GM12878 (cell line): ENCODE results near the gene ADCY2. TPM values are rescaled to one million over a fixed set of nuclear protein-coding genes. Genes with fewer than 3 reads are reported as not detected.

Experiments
- ATAC-seq: fragments of 200-7000 bp; cut with Tn5 transposase; 3 replicates; pipeline ENCODE4 v1.9.1; 2020; ENCODE audit warnings: mild to moderate bottlenecking, moderate library complexity
- BruUV-seq: library from RNA; stranded (reverse); fragments of 400-500 nt; replicated peaks from 2 replicates; lab custom pipeline; 2021; lab: Mats Ljungman, UMichigan
- CTCF ChIA-PET: fragments of 300-600 bp; sonication (Branson Sonifier 250); formaldehyde crosslinking; extraction: SDS; loops from one replicate; lab custom pipeline; 2021; ENCODE audit warnings: inconsistent platforms; lab: Yijun Ruan, JAX
- POLR2A ChIA-PET: fragments of 350-600 bp; formaldehyde crosslinking; extraction: SDS; loops from one replicate; lab custom pipeline; 2021; ENCODE audit warnings: inconsistent platforms; lab: Charles Lee
- RAD21 ChIA-PET: fragments of 300-600 bp; sonication (Branson Sonifier 250); formaldehyde crosslinking; loops from one replicate; lab custom pipeline; 2023; ENCODE audit warnings: antibody characterized with exemption; ENCODE audit not compliant: unreplicated experiment; lab: Charles Lee
- SMC1A ChIA-PET: fragments of 300-600 bp; sonication (Branson Sonifier 250); formaldehyde crosslinking; loops from one replicate; lab custom pipeline; 2023; ENCODE audit not compliant: unreplicated experiment, uncharacterized antibody; lab: Charles Lee
- DNase-seq: peaks from one replicate; pipeline ENCODE4 v3.0.0-alpha.2; 2011; ENCODE audit warnings: low read depth, low spot score
- FAIRE-seq: peaks from 3 replicates; lab custom pipeline; 2011; peaks lifted over from hg19 to GRCh38; lab: Jason Lieb, UNC
- H2AFZ ChIP-seq: 2 replicates; pipeline ENCODE4 v1.6.0; 2011; ENCODE audit warnings: low read depth, low read length, control low read depth; ENCODE audit not compliant: control insufficient read depth
- H3K27ac ChIP-seq: 2 replicates; pipeline ENCODE4 v1.5.1; 2011; ENCODE audit warnings: control low read depth; ENCODE audit not compliant: control insufficient read depth, insufficient read depth
- H3K27me3 ChIP-seq, 2 experiments: replicated peaks in 1 of 2; 2 replicates each; pipeline versions ENCODE4 v1.6.0 to v1.6.1; 2011; ENCODE audit warnings: low read length in 1 of 2; ENCODE audit not compliant: control insufficient read depth in 2 of 2, insufficient read depth in 2 of 2
- H3K36me3 ChIP-seq, 2 experiments: 2 replicates each; pipeline ENCODE4 v1.5.1; 2011; ENCODE audit warnings: low read length in 1 of 2; ENCODE audit not compliant: control insufficient read depth in 2 of 2, insufficient read depth in 2 of 2
- H3K4me1 ChIP-seq: 2 replicates; pipeline ENCODE4 v1.6.1; 2011; ENCODE audit warnings: mild to moderate bottlenecking, low read length, moderate library complexity, mixed read lengths; ENCODE audit not compliant: control insufficient read depth, insufficient read depth
- H3K4me2 ChIP-seq: 2 replicates; pipeline ENCODE4 v1.6.0; 2011; ENCODE audit warnings: control low read depth; ENCODE audit not compliant: control insufficient read depth, insufficient read depth
- H3K4me3 ChIP-seq: fragments of 200-600 bp; sonication (generic); 2 replicates; pipeline ENCODE4 v1.5.1; 2016
- H3K79me2 ChIP-seq: 2 replicates; pipeline ENCODE4 v1.6.0; 2011; ENCODE audit warnings: low read length; ENCODE audit not compliant: control insufficient read depth, insufficient read depth
- H3K9ac ChIP-seq: 2 replicates; pipeline ENCODE4 v1.8.0; 2011; ENCODE audit warnings: low read length, control low read depth, mixed read lengths; ENCODE audit not compliant: control insufficient read depth, insufficient read depth
- H3K9me3 ChIP-seq: replicated peaks from 3 replicates; pipeline ENCODE4 v1.5.1; 2011; ENCODE audit warnings: mild to moderate bottlenecking, low read length; ENCODE audit not compliant: control insufficient read depth, insufficient read depth
- H4K20me1 ChIP-seq: 2 replicates; pipeline ENCODE4 v1.6.0; 2011; ENCODE audit not compliant: control insufficient read depth, insufficient read depth
- CEBPB ChIP-seq, 2 experiments: fragments of 150-350 bp in 1 of 2; IDR thresholded peaks; 2 replicates each; pipeline ENCODE4 v1.6.1; 2012 to 2014; ENCODE audit warnings: low read depth in 2 of 2, low read length in 2 of 2, borderline replicate concordance in 1 of 2, inconsistent platforms in 1 of 2
- PAX8 ChIP-seq: fragments of 450-650 bp; IDR thresholded peaks from 2 replicates; pipeline ENCODE4 v1.6.1; 2017; ENCODE audit warnings: mild to moderate bottlenecking, moderate library complexity
- PKNOX1 ChIP-seq: fragments of 450-650 bp; IDR thresholded peaks from 2 replicates; pipeline ENCODE4 v1.6.1; 2016; ENCODE audit warnings: mild to moderate bottlenecking
- RAD21 ChIP-seq: IDR thresholded peaks from 2 replicates; pipeline ENCODE4 v1.6.1; 2011; ENCODE audit warnings: mild to moderate bottlenecking, low read depth, low read length, moderate library complexity; ENCODE audit not compliant: insufficient read depth
- SMC3 ChIP-seq: IDR thresholded peaks from 2 replicates; pipeline ENCODE4 v1.6.1; 2011; ENCODE audit warnings: low read length, improper control_type of control experiment, borderline replicate concordance
- ZBED1 ChIP-seq: IDR thresholded peaks from 2 replicates; pipeline ENCODE4 v1.6.1; 2016; ENCODE audit warnings: borderline replicate concordance
- ZBTB4 ChIP-seq: fragments of 450-650 bp; formaldehyde crosslinking; IDR thresholded peaks from 2 replicates; pipeline ENCODE4 v1.4.0; 2022; ENCODE audit warnings: mild to moderate bottlenecking, moderate library complexity
- WGBS: methylation state at CpG from one replicate; pipeline ENCODE4 v1.1.6; 2016; ENCODE audit warnings: low lambda C conversion rate; ENCODE audit not compliant: insufficient replicate concordance, insufficient coverage; ENCODE audit errors: missing lambda C conversion rate; 5-methylcytosine and 5-hydroxymethylcytosine counted together
- in situ Hi-C: fragments of 300-500 bp; cut with MboI; formaldehyde crosslinking; loops from 9 replicates; pipeline ENCODE4 v1.14.3; 2018; ENCODE audit warnings: mixed read lengths
- intact Hi-C: fragments of 100-400 bp; cut with micrococcal nuclease; formaldehyde crosslinking; loops from one replicate; pipeline ENCODE4 v1.14.2; 2022; ENCODE audit not compliant: unreplicated experiment
- polyA plus RNA-seq, 11 experiments: library from polyadenylated mRNA; depleted of rRNA in 4 of 11; unstranded in 6 of 11; stranded (reverse) in 5 of 11; fragments of >200 nt; fragmentation: Nextera tagmentation in 4 of 11; fragmentation: Illumina TruSeq in 1 of 11; extraction: Ambion mirVana in 4 of 11; extraction: Trizol in 1 of 11; gene quantifications; 1 replicate in 1 of 11; 2 replicates in 10 of 11; pipeline versions ENCODE4 v1.2.1 to v1.2.3, GENCODE V29; 2011 to 2016; ENCODE audit warnings: inconsistent platforms in 2 of 11, missing spikeins in 2 of 11, low read depth in 1 of 11
- total RNA-seq, 4 experiments: library from RNA; depleted of rRNA in 3 of 4; stranded (reverse); fragments of >200 nt in 3 of 4; fragmentation: Illumina TruSeq in 1 of 4; extraction: Trizol in 1 of 4; gene quantifications; 2 replicates each; pipeline versions ENCODE4 v1.2.1 to v1.2.3, GENCODE V29; 2013 to 2021
- TF ChIP-seq, protein P1 (sequence below): fragments of 450-650 bp; IDR thresholded peaks from 2 replicates; pipeline ENCODE4 v1.6.1; 2018; ENCODE audit warnings: borderline replicate concordance, mild to moderate bottlenecking; ENCODE audit not compliant: partially characterized antibody
- TF ChIP-seq, protein P2 (sequence below): fragments of 450-650 bp; IDR thresholded peaks from 2 replicates; pipeline ENCODE4 v1.6.1; 2016; ENCODE audit warnings: mild to moderate bottlenecking

ADCY2 gene
- total and polyA plus RNA-seq, 10 of the 15 experiments (the other 5 are each of a cell fraction or from before 2014, with no cell fraction given), result 0.07 to 0.26 TPM; not detected in 8

DNA sequence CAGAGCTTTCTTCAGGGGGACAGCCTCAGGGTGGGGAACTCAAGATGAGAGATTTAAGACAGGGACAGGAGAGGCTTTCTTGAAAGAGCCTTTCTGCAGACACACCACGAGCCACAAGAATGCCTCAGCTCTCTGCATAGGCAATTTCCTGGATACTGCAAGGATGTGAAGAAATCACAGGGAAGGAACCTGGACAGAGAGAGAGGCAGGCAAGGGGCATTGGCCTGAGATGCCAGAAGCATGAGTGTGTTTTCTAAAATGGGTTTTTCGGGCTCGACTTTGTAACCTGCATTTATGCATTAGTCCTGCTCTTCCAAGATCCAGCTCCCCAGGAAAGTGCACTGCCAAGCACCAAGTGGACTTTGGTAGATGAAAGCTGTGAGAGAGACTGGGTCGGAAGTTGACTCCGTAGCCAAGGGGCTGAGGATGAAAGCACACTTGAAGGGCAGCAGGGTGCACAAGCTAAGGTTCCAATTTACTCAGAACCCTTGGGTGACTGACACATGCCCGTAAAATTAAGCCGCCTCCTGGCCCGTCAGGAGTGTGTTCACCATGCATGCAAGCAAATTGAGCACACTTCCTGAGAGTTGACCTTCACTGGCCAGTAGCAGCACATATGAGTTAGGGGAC, 364.1 kb downstream of the ADCY2 start (continued):
- TF ChIP-seq, protein P1, sequence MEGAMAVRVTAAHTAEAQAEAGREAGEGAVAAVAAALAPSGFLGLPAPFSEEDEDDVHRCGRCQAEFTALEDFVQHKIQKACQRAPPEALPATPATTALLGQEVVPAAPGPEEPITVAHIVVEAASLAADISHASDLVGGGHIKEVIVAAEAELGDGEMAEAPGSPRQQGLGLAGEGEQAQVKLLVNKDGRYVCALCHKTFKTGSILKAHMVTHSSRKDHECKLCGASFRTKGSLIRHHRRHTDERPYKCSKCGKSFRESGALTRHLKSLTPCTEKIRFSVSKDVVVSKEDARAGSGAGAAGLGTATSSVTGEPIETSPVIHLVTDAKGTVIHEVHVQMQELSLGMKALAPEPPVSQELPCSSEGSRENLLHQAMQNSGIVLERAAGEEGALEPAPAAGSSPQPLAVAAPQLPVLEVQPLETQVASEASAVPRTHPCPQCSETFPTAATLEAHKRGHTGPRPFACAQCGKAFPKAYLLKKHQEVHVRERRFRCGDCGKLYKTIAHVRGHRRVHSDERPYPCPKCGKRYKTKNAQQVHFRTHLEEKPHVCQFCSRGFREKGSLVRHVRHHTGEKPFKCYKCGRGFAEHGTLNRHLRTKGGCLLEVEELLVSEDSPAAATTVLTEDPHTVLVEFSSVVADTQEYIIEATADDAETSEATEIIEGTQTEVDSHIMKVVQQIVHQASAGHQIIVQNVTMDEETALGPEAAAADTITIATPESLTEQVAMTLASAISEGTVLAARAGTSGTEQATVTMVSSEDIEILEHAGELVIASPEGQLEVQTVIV, result no peak
- TF ChIP-seq ZBTB4 (CRISPR knock-in tag) (no peak), SMC3 (no peak)
- TF ChIP-seq, all 136 proteins: peak for 0

DNA sequence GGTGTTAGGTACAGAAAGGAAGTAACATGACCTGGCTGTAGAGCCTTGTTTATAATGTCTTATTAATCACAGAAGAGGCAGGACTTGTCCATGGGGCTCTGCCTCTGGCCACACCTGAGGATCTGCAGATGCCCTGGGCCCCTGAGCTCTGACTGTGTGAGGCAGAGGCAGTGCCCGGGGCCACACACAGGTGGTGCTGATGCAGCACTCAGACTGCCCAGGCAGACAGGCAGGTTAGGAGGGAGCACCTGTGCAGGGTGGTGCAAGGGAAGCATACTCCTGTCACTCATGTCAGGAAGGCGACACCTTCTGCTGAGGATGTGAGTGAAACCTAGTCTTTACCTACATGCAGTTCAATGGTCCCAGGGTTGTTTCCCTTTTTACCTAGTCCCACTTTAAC, 366.3 kb downstream of the ADCY2 start:
- POLR2A ChIA-PET, result no interaction called here
- 17% methylated on average over 2 of the region's 2 CpGs for WGBS
- in situ Hi-C loops (no loop called here), intact Hi-C loops (loop anchor here (2.0 kb wide), 1 partner anchor 55 kb away; no protein-coding TSS in a partner anchor)
- Histone ChIP-seq H3K4me1 (no peaks in the 10 kb centered on the region), H3K9me3 (no peaks in the 10 kb centered on the region), H3K36me3 (no peaks in the 10 kb centered on the region), H4K20me1 (no peaks in the 10 kb centered on the region), H3K79me2 (no peaks in the 10 kb centered on the region), H3K27me3 (no peaks in the 10 kb centered on the region; a peak in 1 of 4 replicates), H3K4me2 (no peak overlapping the region), H3K9ac (no peak overlapping the region), H3K4me3 (no peak overlapping the region), H3K27ac (no peak overlapping the region), H2AFZ (no peak overlapping the region)
- RAD21 ChIA-PET, result interaction anchor here (1.0 to 1.3 kb wide), 3 partner anchors 33 to 55 kb away, joined by 4 to 5 read pairs (median 4); no protein-coding TSS in a partner anchor
- FAIRE-seq, result no peak
- no TSS peak for BruUV-seq
- peak; percentile 78 for ATAC-seq
- DNase-seq, result no peak
- SMC1A ChIA-PET, result interaction anchor here (0.9 to 1.0 kb wide), 2 partner anchors 30 to 52 kb away, joined by 3 to 7 read pairs; no protein-coding TSS in a partner anchor
- CTCF ChIA-PET, result interaction anchor here (0.8 to 4.0 kb wide), 4 partner anchors 8 to 54 kb away, joined by 3 to 15 read pairs (median 4); no protein-coding TSS in a partner anchor
- TF ChIP-seq PAX8 (no peak), RAD21 (peak; percentile 45; the same call in 1 of the 2 replicates), ZBED1 (no peak), CEBPB (IDR thresholded peaks at IDR 0.05; ENCODE audit: borderline replicate concordance in 1 of 2, low read depth in 2 of 2, low read length in 2 of 2) (no peak), PKNOX1 (peak; percentile 74)
- TF ChIP-seq, protein P2, sequence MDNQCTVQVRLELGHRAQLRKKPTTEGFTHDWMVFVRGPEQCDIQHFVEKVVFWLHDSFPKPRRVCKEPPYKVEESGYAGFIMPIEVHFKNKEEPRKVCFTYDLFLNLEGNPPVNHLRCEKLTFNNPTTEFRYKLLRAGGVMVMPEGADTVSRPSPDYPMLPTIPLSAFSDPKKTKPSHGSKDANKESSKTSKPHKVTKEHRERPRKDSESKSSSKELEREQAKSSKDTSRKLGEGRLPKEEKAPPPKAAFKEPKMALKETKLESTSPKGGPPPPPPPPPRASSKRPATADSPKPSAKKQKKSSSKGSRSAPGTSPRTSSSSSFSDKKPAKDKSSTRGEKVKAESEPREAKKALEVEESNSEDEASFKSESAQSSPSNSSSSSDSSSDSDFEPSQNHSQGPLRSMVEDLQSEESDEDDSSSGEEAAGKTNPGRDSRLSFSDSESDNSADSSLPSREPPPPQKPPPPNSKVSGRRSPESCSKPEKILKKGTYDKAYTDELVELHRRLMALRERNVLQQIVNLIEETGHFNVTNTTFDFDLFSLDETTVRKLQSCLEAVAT, result no peak
